K562 (cell line): ENCODE data around the gene CCDC88A. TPM values are rescaled to one million over a fixed set of nuclear protein-coding genes. Genes with fewer than 3 reads are reported as not detected.

Source experiments
- CHD7 ChIP-seq: fragments of 200-600 bp; sonication (generic); IDR thresholded peaks from one replicate; pipeline ENCODE4 v1.6.1; 2012; ENCODE audit warnings: mild to moderate bottlenecking, low read depth, low read length, inconsistent platforms
- NFIX ChIP-seq: fragments of 250-450 bp; sonication (Bioruptor Pico); IDR thresholded peaks from 2 replicates; pipeline ENCODE4 v1.4.0; 2020; ENCODE audit warnings: low read depth, mild to moderate bottlenecking, moderate library complexity
- polyA plus RNA-seq, 8 experiments: library from polyadenylated mRNA; depleted of rRNA in 4 of 8; stranded (reverse) in 5 of 8; unstranded in 3 of 8; fragments of >200 nt; fragmentation: Nextera tagmentation in 2 of 8; fragmentation: Illumina TruSeq in 1 of 8; extraction: Ambion mirVana in 2 of 8; extraction: Trizol in 1 of 8; gene quantifications; 2 replicates each; pipeline versions ENCODE4 v1.2.1 to v1.2.3, GENCODE V29; 2011 to 2014; ENCODE audit warnings: inconsistent platforms in 1 of 8, missing spikeins in 1 of 8
- total RNA-seq, 7 experiments: library from RNA; depleted of rRNA in 6 of 7; stranded (reverse); fragments of >200 nt in 6 of 7; fragmentation: Illumina TruSeq in 2 of 7; extraction: Trizol in 2 of 7; gene quantifications; 2 replicates each; pipeline versions ENCODE4 v1.2.1 to v1.2.3, GENCODE V29; 2011 to 2021; ENCODE audit warnings: low replicate concordance in 1 of 7

The CCDC88A gene
- total and polyA plus RNA-seq, 9 of the 15 experiments (the other 6 are each of a cell fraction or from before 2014, with no cell fraction given) = 29.3 to 102 (median 55.6) TPM

GRCh38 chr2:55242617-55243016, 177.0 kb downstream of the CCDC88A start (continued):
- TF ChIP-seq CHD7 = no peak
- TF ChIP-seq NFIX (CRISPR knock-in tag) = no peak
